Adrenal gland (tissue), 5 donors: Measurements from ENCODE around the gene CYP27B1.

Source experiments
- CTCF ChIP-seq, 6 experiments: fragments of 450-650 bp in 4 of 6; fragments of 200-600 bp in 2 of 6; sonication (generic) in 1 of 6; IDR thresholded peaks; 1 replicate in 5 of 6; 2 replicates in 1 of 6; pipeline versions ENCODE4 v1.5.1 to v1.8.0; 2016 to 2021; ENCODE audit warnings: antibody characterized with exemption in 6 of 6, mild to moderate bottlenecking in 2 of 6, moderate library complexity in 1 of 6
- POLR2A ChIP-seq, 2 donors: fragments of 450-650 bp; IDR thresholded peaks; one replicate each; pipeline ENCODE4 v1.6.1; 2017; ENCODE audit warnings: antibody characterized with exemption in 2 of 2, mild to moderate bottlenecking in 2 of 2, moderate library complexity in 1 of 2
- donor health status: DM: no; HTN: no; CAD: no.

- TF ChIP-seq CTCF (IDR thresholded peaks at IDR 0.05) (no peak), POLR2A (IDR thresholded peaks at IDR 0.05) (no peak)
These were observed 51.1 kb downstream of the CYP27B1 start for GRCh38 chr12:57715786-57716185.
